PC-9 (cell line): ENCODE results near the gene DNAH14. TPM values are rescaled to one million over a fixed set of nuclear protein-coding genes. Genes with fewer than 3 reads are reported as not detected.

ENCODE experiments used
- BruUV-seq: library from RNA; stranded (reverse); fragments of 400-500 nt; replicated peaks from 2 replicates; lab custom pipeline; 2021; lab: Mats Ljungman, UMichigan
- CTCF ChIA-PET: fragments of 300-600 bp; sonication (Branson Sonifier 250); formaldehyde crosslinking; loops from one replicate; lab custom pipeline; 2022; ENCODE audit warnings: antibody characterized with exemption; lab: Charles Lee
- POLR2A ChIA-PET: fragments of 300-600 bp; sonication (Branson Sonifier 250); formaldehyde crosslinking; loops from one replicate; lab custom pipeline; 2022; ENCODE audit warnings: antibody characterized with exemption; ENCODE audit not compliant: unreplicated experiment; lab: Charles Lee
- DNase-seq, 2 experiments: peaks; one replicate each; pipeline versions ENCODE4 v3.0.0 to v3.0.0-alpha.2; 2015 to 2022; ENCODE audit warnings: mixed read lengths in 1 of 2
- H2AFZ ChIP-seq: fragments of 200-600 bp; sonication (generic); 2 replicates; pipeline ENCODE4 v1.8.1; 2017; ENCODE audit warnings: antibody characterized with exemption
- H3F3A ChIP-seq: fragments of 200-600 bp; sonication (generic); 2 replicates; pipeline ENCODE4 v1.8.1; 2017; ENCODE audit warnings: antibody characterized with exemption, mild to moderate bottlenecking, low read depth; ENCODE audit not compliant: insufficient read depth
- H3K27ac ChIP-seq: fragments of 200-600 bp; sonication (generic); 2 replicates; pipeline ENCODE4 v1.6.1; 2016; ENCODE audit warnings: mixed run types
- H3K27me3 ChIP-seq: fragments of 200-600 bp; sonication (generic); 2 replicates; pipeline ENCODE4 v1.6.1; 2016; ENCODE audit warnings: low read depth, mixed run types; ENCODE audit not compliant: insufficient read depth
- H3K36me3 ChIP-seq: fragments of 200-600 bp; sonication (generic); 2 replicates; pipeline ENCODE4 v1.6.1; 2016; ENCODE audit warnings: low read depth, mixed run types
- H3K4me1 ChIP-seq: fragments of 200-600 bp; sonication (generic); replicated peaks from 2 replicates; pipeline ENCODE4 v1.6.1; 2016; ENCODE audit warnings: mixed run types; ENCODE audit not compliant: insufficient read depth
- H3K4me2 ChIP-seq: fragments of 200-600 bp; sonication (generic); 2 replicates; pipeline ENCODE4 v1.6.1; 2017; ENCODE audit warnings: mixed run types
- H3K4me3 ChIP-seq: fragments of 200-600 bp; sonication (generic); 2 replicates; pipeline ENCODE4 v1.6.1; 2016; ENCODE audit warnings: mixed run types
- H3K79me2 ChIP-seq: fragments of 200-600 bp; sonication (generic); 2 replicates; pipeline ENCODE4 v1.6.1; 2017; ENCODE audit warnings: low read depth, mixed run types
- H3K9me2 ChIP-seq: fragments of 200-600 bp; sonication (generic); 2 replicates; pipeline ENCODE4 v1.8.1; 2017; ENCODE audit warnings: mild to moderate bottlenecking; ENCODE audit not compliant: insufficient read depth
- H3K9me3 ChIP-seq: fragments of 200-600 bp; sonication (generic); 2 replicates; pipeline ENCODE4 v1.8.1; 2016; ENCODE audit warnings: low read depth; ENCODE audit not compliant: insufficient read depth
- H4K20me1 ChIP-seq: fragments of 200-600 bp; sonication (generic); 2 replicates; pipeline ENCODE4 v1.8.1; 2017; ENCODE audit not compliant: insufficient read depth
- EZH2 ChIP-seq: fragments of 200-600 bp; sonication (generic); IDR thresholded peaks from 2 replicates; pipeline ENCODE4 v1.8.0; 2017; ENCODE audit warnings: antibody characterized with exemption, low read depth
- intact Hi-C: fragments of 100-400 bp; cut with micrococcal nuclease; formaldehyde crosslinking; loops from one replicate; pipeline ENCODE4 v1.10.0; 2022; ENCODE audit not compliant: unreplicated experiment
- total RNA-seq: library from RNA; stranded (reverse); gene quantifications from 2 replicates; pipeline ENCODE4 v1.2.3, GENCODE V29; 2021
- TF ChIP-seq, protein P1 (sequence below): fragments of 200-600 bp; sonication (generic); conservative IDR thresholded peaks from 2 replicates; pipeline ENCODE4 v1.6.1; 2017; ENCODE audit warnings: mixed run types, antibody characterized with exemption, mild to moderate bottlenecking, moderate library complexity

DNAH14 gene
- total RNA-seq, 1 experiment from 2014 or later = 48.8 TPM

DNA sequence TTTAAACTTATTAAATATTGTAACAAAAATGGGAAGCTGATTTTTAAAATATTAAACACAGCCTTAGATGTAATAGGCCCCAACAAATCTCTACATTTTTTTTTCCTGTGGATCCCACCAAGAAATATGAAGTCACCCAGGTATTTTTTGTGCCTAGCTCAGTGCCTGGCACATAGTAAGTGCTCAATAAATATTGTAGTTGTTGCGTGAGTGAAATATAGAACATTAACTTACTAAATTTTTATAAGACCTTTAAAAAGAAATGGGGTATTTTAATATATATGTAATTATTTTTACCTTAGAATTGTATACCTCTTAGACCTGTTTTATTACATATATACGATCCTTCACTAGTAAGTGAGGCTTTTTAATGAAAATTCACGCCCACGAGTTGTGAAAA lies 569 bp upstream of the DNAH14 start:
- ChIA-PET POLR2A (no interaction called here), CTCF (no interaction called here)
- H3K4me1 ChIP-seq = peaks cover 9% of the 10 kb centered on the region
- peak overlapping the region; percentile 88 for H3K4me2 ChIP-seq
- H3K27me3 ChIP-seq = no peaks in the 10 kb centered on the region
- TF ChIP-seq, protein P1, sequence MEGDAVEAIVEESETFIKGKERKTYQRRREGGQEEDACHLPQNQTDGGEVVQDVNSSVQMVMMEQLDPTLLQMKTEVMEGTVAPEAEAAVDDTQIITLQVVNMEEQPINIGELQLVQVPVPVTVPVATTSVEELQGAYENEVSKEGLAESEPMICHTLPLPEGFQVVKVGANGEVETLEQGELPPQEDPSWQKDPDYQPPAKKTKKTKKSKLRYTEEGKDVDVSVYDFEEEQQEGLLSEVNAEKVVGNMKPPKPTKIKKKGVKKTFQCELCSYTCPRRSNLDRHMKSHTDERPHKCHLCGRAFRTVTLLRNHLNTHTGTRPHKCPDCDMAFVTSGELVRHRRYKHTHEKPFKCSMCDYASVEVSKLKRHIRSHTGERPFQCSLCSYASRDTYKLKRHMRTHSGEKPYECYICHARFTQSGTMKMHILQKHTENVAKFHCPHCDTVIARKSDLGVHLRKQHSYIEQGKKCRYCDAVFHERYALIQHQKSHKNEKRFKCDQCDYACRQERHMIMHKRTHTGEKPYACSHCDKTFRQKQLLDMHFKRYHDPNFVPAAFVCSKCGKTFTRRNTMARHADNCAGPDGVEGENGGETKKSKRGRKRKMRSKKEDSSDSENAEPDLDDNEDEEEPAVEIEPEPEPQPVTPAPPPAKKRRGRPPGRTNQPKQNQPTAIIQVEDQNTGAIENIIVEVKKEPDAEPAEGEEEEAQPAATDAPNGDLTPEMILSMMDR = no peak
- H3K9me3 ChIP-seq = peaks cover 25% of the 10 kb centered on the region
- DNase-seq = no peak
- peak overlapping the region; percentile 68 for H3K27ac ChIP-seq
- BruUV-seq = no TSS peak
- H3F3A ChIP-seq = 0 out of 2 replicates have a peak, but pooled peaks cover 5% of the 10 kb centered on the region
- peak overlapping the region; percentile 93 for H3K4me3 ChIP-seq
- H3K36me3 ChIP-seq = peaks cover 11% of the 10 kb centered on the region; the same call in 1 of the 2 replicates
- intact Hi-C loops = loop anchor here (10.0 kb wide), 1 partner anchor 1224 kb away; no protein-coding TSS in a partner anchor
- no peaks in the 10 kb centered on the region for H3K9me2 ChIP-seq
- no peaks in the 10 kb centered on the region for H4K20me1 ChIP-seq
- H3K79me2 ChIP-seq = peaks cover 38% of the 10 kb centered on the region
- peak overlapping the region; percentile 92 for H2AFZ ChIP-seq

DNA sequence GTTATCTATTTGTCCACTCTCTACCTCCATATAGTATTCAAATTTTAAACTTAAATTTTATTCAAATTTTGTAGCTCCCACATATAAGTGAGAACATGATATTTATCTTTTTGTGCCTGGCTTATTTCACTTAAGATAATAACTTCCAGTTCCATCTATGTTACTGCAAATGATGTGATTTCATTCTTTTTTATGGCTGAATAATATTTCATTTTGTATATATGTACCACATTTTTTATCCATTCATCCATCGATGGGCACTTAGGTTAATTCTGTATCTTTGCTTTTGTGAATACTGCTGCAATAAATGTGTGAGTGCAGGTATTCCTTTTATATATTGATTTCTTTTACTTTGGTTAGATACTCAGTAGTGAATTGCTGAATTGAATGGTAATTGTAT lies 2.1 kb downstream of the DNAH14 start:
- Histone ChIP-seq H4K20me1 (no peaks in the 10 kb centered on the region), H3K79me2 (peaks cover 47% of the 10 kb centered on the region), H3K36me3 (peaks cover 15% of the 10 kb centered on the region; the same call in 1 of the 2 replicates), H3K27ac (no peak overlapping the region), H3K4me3 (no peak overlapping the region), H3K27me3 (no peaks in the 10 kb centered on the region), H2AFZ (no peak overlapping the region), H3K4me1 (peaks cover 9% of the 10 kb centered on the region), H3K9me2 (no peaks in the 10 kb centered on the region), H3K9me3 (peaks cover 42% of the 10 kb centered on the region), H3K4me2 (peak overlapping the region; percentile 12; the same call in 1 of the 2 replicates), H3F3A (0 out of 2 replicates have a peak, but pooled peaks cover 1% of the 10 kb centered on the region)
- no peak for DNase-seq
- ChIA-PET CTCF (no interaction called here), POLR2A (no interaction called here)
- no TSS peak for BruUV-seq
- TF ChIP-seq EZH2 = no peak
- TF ChIP-seq, protein P1 = no peak
- intact Hi-C loops = no loop called here

DNA sequence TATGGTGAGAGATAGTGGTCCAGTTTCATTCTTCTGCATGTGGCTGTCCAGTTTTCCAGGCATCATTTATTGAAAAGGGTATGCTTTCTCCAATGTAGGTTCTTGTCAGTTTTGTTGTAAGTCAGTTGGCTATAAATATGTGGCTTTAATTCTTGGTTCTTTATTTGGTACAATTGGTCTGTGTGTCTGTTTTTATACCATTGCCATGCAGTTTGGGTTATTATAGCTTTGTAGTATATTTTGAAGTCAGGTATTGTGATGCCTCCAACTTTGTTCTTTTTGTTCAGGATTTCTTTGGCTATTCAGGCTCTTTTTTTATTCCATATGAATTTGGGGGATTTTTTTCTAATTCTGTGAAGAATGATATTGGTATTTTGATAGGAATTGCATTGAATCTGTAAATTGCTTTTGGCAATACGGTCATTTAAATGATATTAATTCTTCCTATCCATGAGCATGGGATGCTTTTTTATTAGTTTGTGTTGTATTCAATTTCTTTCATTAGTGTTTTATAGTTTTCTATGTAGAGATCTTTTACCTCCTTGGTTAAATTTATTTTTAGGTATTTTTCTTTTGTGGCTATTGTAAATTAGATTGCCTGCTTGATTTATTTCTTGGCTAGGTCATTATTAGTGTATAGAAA lies 3.3 kb downstream of the DNAH14 start:
- Histone ChIP-seq H3K9me2 (no peaks in the 10 kb centered on the region), H3K4me2 (no peak overlapping the region), H3K27me3 (no peaks in the 10 kb centered on the region), H3F3A (no peaks in the 10 kb centered on the region), H2AFZ (no peak overlapping the region), H3K9me3 (peaks cover 42% of the 10 kb centered on the region), H3K27ac (no peak overlapping the region), H3K36me3 (peaks cover 15% of the 10 kb centered on the region; the same call in 1 of the 2 replicates), H3K4me1 (peaks cover 9% of the 10 kb centered on the region), H3K4me3 (no peak overlapping the region), H4K20me1 (no peaks in the 10 kb centered on the region), H3K79me2 (peaks cover 47% of the 10 kb centered on the region)
- intact Hi-C loops = no loop called here
- no TSS peak for BruUV-seq
- no peak for DNase-seq
- TF ChIP-seq, protein P1 = no peak
- no peak for TF ChIP-seq EZH2
- POLR2A ChIA-PET = no interaction called here
- CTCF ChIA-PET = no interaction called here
